ENCODE data around the gene LAMTOR5. TPM values are rescaled to one million over a fixed set of nuclear protein-coding genes. Genes with fewer than 3 reads are reported as not detected.

Gene LAMTOR5
- total and polyA plus RNA-seq, 7 experiments from 2014 or later: 63.3 to 238 (median 87.5) TPM

GRCh38 chr1:110364221-110364620 is 43.3 kb downstream of the LAMTOR5 start:
- H3K4me3 ChIP-seq (ENCODE audit: low read length): no peak overlapping the region
- CTCF ChIA-PET: no interaction called here

GRCh38 chr1:110361856-110362255 is 45.6 kb downstream of the LAMTOR5 start:
- Histone ChIP-seq H3K27me3 (ENCODE audit: control insufficient read depth in 2 of 2, insufficient read depth in 2 of 2, low read length in 2 of 2) (no peaks in the 10 kb centered on the region), H3K4me3 (ENCODE audit: low read length) (no peak overlapping the region), H3K27ac (ENCODE audit: low read depth, low read length) (no peak overlapping the region), H3K36me3 (ENCODE audit: control insufficient read depth in 2 of 3, insufficient read depth in 3 of 3, low read length in 3 of 3) (peaks cover 0 to 9% (median 9%) of the 10 kb centered on the region in 3 experiments), H3K4me1 (ENCODE audit: control insufficient read depth in 2 of 2, insufficient read depth in 2 of 2, low read length in 2 of 2) (no peaks in the 10 kb centered on the region), H3K9me3 (ENCODE audit: control insufficient read depth in 2 of 3, low read length in 3 of 3) (no peaks in the 10 kb centered on the region)
- peak overlapping the region in 1 of 9 donors; percentile 56 for H3K27ac Mint-ChIP-seq
- H3K4me3 Mint-ChIP-seq: no peak overlapping the region
- peaks cover 3 to 30% (median 22%) of the 10 kb centered on the region in 5 donors for H3K36me3 Mint-ChIP-seq
- POLR2A ChIA-PET: interaction anchor here (0.6 kb wide), 1 partner anchor 10 kb away, joined by 3 read pairs; no protein-coding TSS in a partner anchor
- ATAC-seq (no peak), DNase-seq (no peak)
- intact Hi-C loops (cut with micrococcal nuclease): no loop called here
- H3K27me3 Mint-ChIP-seq: no peaks in the 10 kb centered on the region
- CTCF ChIA-PET: no interaction called here
- H3K9me3 Mint-ChIP-seq: no peaks in the 10 kb centered on the region
- H3K4me1 Mint-ChIP-seq: peaks cover 0 to 19% (median 11%) of the 10 kb centered on the region in 7 donors

More at GRCh38 chr1:110364221-110364620, 43.3 kb downstream of the LAMTOR5 start:
- no peaks in the 10 kb centered on the region for H3K4me1 ChIP-seq (ENCODE audit: control insufficient read depth in 2 of 2, insufficient read depth in 2 of 2, low read length in 2 of 2)
- POLR2A ChIA-PET: no interaction called here
- Mint-ChIP-seq H3K4me3 (no peak overlapping the region), H3K36me3 (peaks cover 3 to 27% (median 22%) of the 10 kb centered on the region in 5 donors), H3K27ac (no peak overlapping the region), H3K27me3 (no peaks in the 10 kb centered on the region), H3K4me1 (peaks cover 0 to 16% (median 11%) of the 10 kb centered on the region in 7 donors), H3K9me3 (no peaks in the 10 kb centered on the region)
- DNase-seq (no peak), ATAC-seq (no peak)
- no peaks in the 10 kb centered on the region for H3K27me3 ChIP-seq (ENCODE audit: control insufficient read depth in 2 of 2, insufficient read depth in 2 of 2, low read length in 2 of 2)
- H3K27ac ChIP-seq (ENCODE audit: low read depth, low read length): no peak overlapping the region
- no peaks in the 10 kb centered on the region for H3K9me3 ChIP-seq (ENCODE audit: control insufficient read depth in 2 of 3, low read length in 3 of 3)
- peaks cover 0 to 15% (median 9%) of the 10 kb centered on the region in 3 experiments for H3K36me3 ChIP-seq (ENCODE audit: control insufficient read depth in 2 of 3, insufficient read depth in 3 of 3, low read length in 3 of 3)
- intact Hi-C loops (cut with micrococcal nuclease): no loop called here

GRCh38 chr1:110360431-110360830 is 47.1 kb downstream of the LAMTOR5 start:
- peak overlapping the region in 1 of 9 donors; percentile 13 for H3K27ac Mint-ChIP-seq

GRCh38 chr1:110356379-110356778 is 51.1 kb downstream of the LAMTOR5 start:
- CTCF ChIA-PET: no interaction called here
- POLR2A ChIA-PET: no interaction called here

More at GRCh38 chr1:110360431-110360830, 47.1 kb downstream of the LAMTOR5 start:
- ATAC-seq (no peak), DNase-seq (no peak)
- Histone ChIP-seq H3K27me3 (ENCODE audit: control insufficient read depth in 2 of 2, insufficient read depth in 2 of 2, low read length in 2 of 2) (no peaks in the 10 kb centered on the region), H3K36me3 (ENCODE audit: control insufficient read depth in 2 of 3, insufficient read depth in 3 of 3, low read length in 3 of 3) (peaks cover 0 to 8% (median 4%) of the 10 kb centered on the region in 3 experiments), H3K4me1 (ENCODE audit: control insufficient read depth in 2 of 2, insufficient read depth in 2 of 2, low read length in 2 of 2) (no peaks in the 10 kb centered on the region), H3K9me3 (ENCODE audit: control insufficient read depth in 2 of 3, low read length in 3 of 3) (no peaks in the 10 kb centered on the region), H3K4me3 (ENCODE audit: low read length) (no peak overlapping the region), H3K27ac (ENCODE audit: low read depth, low read length) (no peak overlapping the region)
- Mint-ChIP-seq H3K36me3 (peaks cover 2 to 33% (median 19%) of the 10 kb centered on the region in 5 donors), H3K4me3 (no peak overlapping the region), H3K9me3 (no peaks in the 10 kb centered on the region), H3K4me1 (peaks cover 7 to 30% (median 22%) of the 10 kb centered on the region in 7 donors), H3K27me3 (no peaks in the 10 kb centered on the region)
- ChIA-PET CTCF (no interaction called here), POLR2A (interaction anchor here (1.5 to 3.4 kb wide), 2 partner anchors 10 to 21 kb away, joined by 3 to 13 read pairs; partner anchors contain the start of gene RBM15)
- intact Hi-C loops (cut with micrococcal nuclease): no loop called here

GRCh38 chr1:110355321-110355720 is 52.2 kb downstream of the LAMTOR5 start:
- Histone ChIP-seq H3K4me1 (ENCODE audit: control insufficient read depth in 2 of 2, insufficient read depth in 2 of 2, low read length in 2 of 2) (peaks cover 0 to under 1% of the 10 kb centered on the region in 2 donors), H3K27me3 (ENCODE audit: control insufficient read depth in 2 of 2, insufficient read depth in 2 of 2, low read length in 2 of 2) (no peaks in the 10 kb centered on the region), H3K27ac (ENCODE audit: low read depth, low read length) (no peak overlapping the region), H3K4me3 (ENCODE audit: low read length) (no peak overlapping the region), H3K9me3 (ENCODE audit: control insufficient read depth in 2 of 3, low read length in 3 of 3) (no peaks in the 10 kb centered on the region), H3K36me3 (ENCODE audit: control insufficient read depth in 2 of 3, insufficient read depth in 3 of 3, low read length in 3 of 3) (peaks cover 0 to 4% (median 0%) of the 10 kb centered on the region in 3 experiments)
- no peak overlapping the region for H3K27ac Mint-ChIP-seq
- DNase-seq (no peak), ATAC-seq (no peak)
- peaks cover 0 to 15% (median 11%) of the 10 kb centered on the region in 5 donors for H3K36me3 Mint-ChIP-seq
- no peak overlapping the region for H3K4me3 Mint-ChIP-seq
- CTCF ChIA-PET: no interaction called here
- H3K9me3 Mint-ChIP-seq: no peaks in the 10 kb centered on the region
- POLR2A ChIA-PET: no interaction called here
- no peaks in the 10 kb centered on the region for H3K27me3 Mint-ChIP-seq
- intact Hi-C loops (cut with micrococcal nuclease): no loop called here
- peaks cover 12 to 49% (median 43%) of the 10 kb centered on the region in 7 donors for H3K4me1 Mint-ChIP-seq

More at GRCh38 chr1:110356379-110356778, 51.1 kb downstream of the LAMTOR5 start:
- Mint-ChIP-seq H3K4me1 (peaks cover 11 to 45% (median 38%) of the 10 kb centered on the region in 7 donors), H3K4me3 (no peak overlapping the region), H3K27ac (peak overlapping the region in 1 of 9 donors; percentile 65), H3K27me3 (no peaks in the 10 kb centered on the region), H3K9me3 (no peaks in the 10 kb centered on the region), H3K36me3 (peaks cover 0 to 16% (median 15%) of the 10 kb centered on the region in 5 donors)
- ATAC-seq (no peak), DNase-seq (no peak)
- Histone ChIP-seq H3K36me3 (ENCODE audit: control insufficient read depth in 2 of 3, insufficient read depth in 3 of 3, low read length in 3 of 3) (peaks cover 0 to 4% (median 0%) of the 10 kb centered on the region in 3 experiments), H3K27me3 (ENCODE audit: control insufficient read depth in 2 of 2, insufficient read depth in 2 of 2, low read length in 2 of 2) (no peaks in the 10 kb centered on the region), H3K27ac (ENCODE audit: low read depth, low read length) (no peak overlapping the region), H3K9me3 (ENCODE audit: control insufficient read depth in 2 of 3, low read length in 3 of 3) (no peaks in the 10 kb centered on the region), H3K4me3 (ENCODE audit: low read length) (no peak overlapping the region), H3K4me1 (ENCODE audit: control insufficient read depth in 2 of 2, insufficient read depth in 2 of 2, low read length in 2 of 2) (no peaks in the 10 kb centered on the region)
- intact Hi-C loops (cut with micrococcal nuclease): no loop called here

Other genes starting within 250 kb of the LAMTOR5 start
- gene KCNC4, start 197.4 kb downstream of the LAMTOR5 start, total RNA-seq: 10 to 100 TPM in 4 of 5 experiments, 1 to 10 TPM in 1; 5.8 to 18.2 (median 12.4) TPM
- 1 to 10 TPM; 1.6 to 2.1 TPM for gene KCNC4, start 197.4 kb downstream of the LAMTOR5 start, polyA plus RNA-seq
- 10 to 100 TPM; 36.4 to 58.6 (median 46.3) TPM for gene RBM15, start 68.3 kb downstream of the LAMTOR5 start, total RNA-seq
- 10 to 100 TPM in 1 of 2 donors, 1 to 10 TPM in 1; 7.1 to 15.5 TPM for gene RBM15, start 68.3 kb downstream of the LAMTOR5 start, polyA plus RNA-seq
- gene SLC16A4, start 16.7 kb downstream of the LAMTOR5 start, total RNA-seq: under 1 TPM; 0.19 to 0.76 (median 0.32) TPM
- under 1 TPM; 0.24 to 0.93 TPM for gene SLC16A4, start 16.7 kb downstream of the LAMTOR5 start, polyA plus RNA-seq
- gene PROK1, start 43.5 kb upstream of the LAMTOR5 start, total RNA-seq: not detected
- gene PROK1, start 43.5 kb upstream of the LAMTOR5 start, polyA plus RNA-seq: not detected
- gene KCNA10, start 111.5 kb upstream of the LAMTOR5 start, total RNA-seq: not detected
- gene KCNA10, start 111.5 kb upstream of the LAMTOR5 start, polyA plus RNA-seq: not detected
- gene KCNA2, start 198.7 kb upstream of the LAMTOR5 start, total RNA-seq: 1 to 10 TPM in 3 of 5 experiments, under 1 TPM in 2; 0.62 to 4.6 (median 1.2) TPM
- not detected for gene KCNA2, start 198.7 kb upstream of the LAMTOR5 start, polyA plus RNA-seq